Activated naive CD8-positive, alpha-beta T cell treated with anti-CD3 and anti-CD28 coated beads, Interleukin-2, amount 10 ng/mL, durations not matched to agents 7 days and 5 days (primary cell): Measurements from ENCODE around the gene LY86. TPM values are rescaled to one million over a fixed set of nuclear protein-coding genes. Genes with fewer than 3 reads are reported as not detected.
A peak's percentile ranks its signal among the peaks of the same experiment; 100 is the strongest.

Experiments used
- ATAC-seq: fragments of 150-1000 bp; cut with Tn5 transposase; one replicate; pipeline ENCODE4 v1.10.0; 2021; ENCODE audit warnings: low read depth, moderate library complexity
- POLR2A ChIA-PET: fragments of 350-600 bp; sonication (Branson Sonifier 250); formaldehyde crosslinking; loops from one replicate; lab custom pipeline; 2021; ENCODE audit warnings: antibody characterized with exemption; lab: Charles Lee
- DNase-seq: peaks from one replicate; pipeline ENCODE4 v3.0.0; 2021
- H3K27ac Mint-ChIP-seq: one replicate; pipeline ENCODE4 v1.8.0; 2022; ENCODE audit warnings: mild to moderate bottlenecking, mixed read lengths
- H3K27me3 Mint-ChIP-seq: one replicate; pipeline ENCODE4 v1.8.0; 2022; ENCODE audit warnings: mild to moderate bottlenecking, moderate library complexity, mixed read lengths
- H3K36me3 Mint-ChIP-seq: one replicate; pipeline ENCODE4 v1.8.0; 2021; ENCODE audit warnings: mild to moderate bottlenecking, mixed read lengths
- H3K4me1 Mint-ChIP-seq: one replicate; pipeline ENCODE4 v1.8.0; 2021; ENCODE audit warnings: mixed read lengths
- H3K4me3 Mint-ChIP-seq: one replicate; pipeline ENCODE4 v1.8.0; 2022; ENCODE audit warnings: mild to moderate bottlenecking, moderate library complexity, mixed read lengths
- H3K9me3 Mint-ChIP-seq: one replicate; pipeline ENCODE4 v1.8.0; 2021; ENCODE audit warnings: mixed read lengths
- total RNA-seq, 2 experiments: library from RNA; stranded (reverse); gene quantifications; one replicate each; pipeline ENCODE4 v1.2.3, GENCODE V29; 2021

LY86 gene
- total RNA-seq, 2 experiments from 2014 or later = 5.5 to 5.7 TPM

GRCh38 chr6:6592826-6593475, 4.4 kb downstream of the LY86 start:
- Mint-ChIP-seq H3K27me3 (no peaks in the 10 kb centered on the region), H3K4me3 (peak overlapping the region; percentile 21), H3K36me3 (peaks cover 54% of the 10 kb centered on the region), H3K9me3 (peaks cover 2% of the 10 kb centered on the region), H3K4me1 (peaks cover 72% of the 10 kb centered on the region), H3K27ac (peak overlapping the region; percentile 76)
- DNase-seq (no peak), ATAC-seq (no peak)
- POLR2A ChIA-PET = interaction anchor here (0.6 to 2.2 kb wide), 5 partner anchors 11 to 780 kb away, joined by 3 to 12 read pairs (median 8); no protein-coding TSS in a partner anchor

GRCh38 chr6:6593867-6594468, 5.4 kb downstream of the LY86 start:
- Mint-ChIP-seq H3K36me3 (peaks cover 61% of the 10 kb centered on the region), H3K27me3 (no peaks in the 10 kb centered on the region), H3K9me3 (peaks cover 4% of the 10 kb centered on the region), H3K4me1 (peaks cover 69% of the 10 kb centered on the region), H3K27ac (no peak overlapping the region), H3K4me3 (no peak overlapping the region)
- ATAC-seq = no peak
- DNase-seq = no peak
- POLR2A ChIA-PET = interaction anchor here (1.7 to 2.2 kb wide), 3 partner anchors 10 to 19 kb away, joined by 8 to 12 read pairs (median 9); no protein-coding TSS in a partner anchor

- H3K36me3 Mint-ChIP-seq = peaks cover 66% of the 10 kb centered on the region
- peaks cover 4% of the 10 kb centered on the region for H3K9me3 Mint-ChIP-seq
- H3K27ac Mint-ChIP-seq = peak overlapping the region; percentile 34
- POLR2A ChIA-PET = no interaction called here
- H3K4me1 Mint-ChIP-seq = peaks cover 68% of the 10 kb centered on the region
- DNase-seq (no peak), ATAC-seq (no peak)
- no peak overlapping the region for H3K4me3 Mint-ChIP-seq
- no peaks in the 10 kb centered on the region for H3K27me3 Mint-ChIP-seq
Observed at GRCh38 chr6:6595025-6595424, 6.5 kb downstream of the LY86 start.

GRCh38 chr6:6595952-6596351, 7.4 kb downstream of the LY86 start:
- DNase-seq (no peak), ATAC-seq (no peak)
- H3K4me1 Mint-ChIP-seq = peaks cover 59% of the 10 kb centered on the region
- peak overlapping the region; percentile 44 for H3K4me3 Mint-ChIP-seq
- H3K9me3 Mint-ChIP-seq = peaks cover 4% of the 10 kb centered on the region
- H3K27me3 Mint-ChIP-seq = no peaks in the 10 kb centered on the region
- POLR2A ChIA-PET = interaction anchor here (0.6 to 5.0 kb wide), 4 partner anchors 9 to 63 kb away, joined by 3 to 31 read pairs (median 4); no protein-coding TSS in a partner anchor
- H3K36me3 Mint-ChIP-seq = peaks cover 63% of the 10 kb centered on the region
- peak overlapping the region; percentile 77 for H3K27ac Mint-ChIP-seq

GRCh38 chr6:6596529-6597328, 8.2 kb downstream of the LY86 start:
- no peaks in the 10 kb centered on the region for H3K27me3 Mint-ChIP-seq
- H3K4me1 Mint-ChIP-seq = peaks cover 53% of the 10 kb centered on the region
- ATAC-seq (peak; percentile 62), DNase-seq (no peak)
- POLR2A ChIA-PET = interaction anchor here (0.6 to 5.0 kb wide), 4 partner anchors 10 to 62 kb away, joined by 3 to 31 read pairs (median 4); no protein-coding TSS in a partner anchor
- peaks cover 4% of the 10 kb centered on the region for H3K9me3 Mint-ChIP-seq
- H3K27ac Mint-ChIP-seq = peak overlapping the region; percentile 77
- H3K36me3 Mint-ChIP-seq = peaks cover 61% of the 10 kb centered on the region
- H3K4me3 Mint-ChIP-seq = peak overlapping the region; percentile 44

- H3K27ac Mint-ChIP-seq = no peak overlapping the region
- H3K9me3 Mint-ChIP-seq = peaks cover 4% of the 10 kb centered on the region
- peaks cover 65% of the 10 kb centered on the region for H3K36me3 Mint-ChIP-seq
- ATAC-seq (no peak), DNase-seq (no peak)
- POLR2A ChIA-PET = interaction anchor here (5.0 kb wide), 1 partner anchor 13 kb away, joined by 31 read pairs; no protein-coding TSS in a partner anchor
- H3K4me1 Mint-ChIP-seq = peaks cover 48% of the 10 kb centered on the region
- H3K27me3 Mint-ChIP-seq = no peaks in the 10 kb centered on the region
- no peak overlapping the region for H3K4me3 Mint-ChIP-seq
Observed at GRCh38 chr6:6597682-6598081, 9.2 kb downstream of the LY86 start.

GRCh38 chr6:6599468-6599873, 11.0 kb downstream of the LY86 start:
- no peak for ATAC-seq
- peaks cover 7% of the 10 kb centered on the region for H3K9me3 Mint-ChIP-seq
- H3K4me3 Mint-ChIP-seq = no peak overlapping the region
- H3K27ac Mint-ChIP-seq = peak overlapping the region; percentile 42
- no peaks in the 10 kb centered on the region for H3K27me3 Mint-ChIP-seq
- peaks cover 63% of the 10 kb centered on the region for H3K36me3 Mint-ChIP-seq
- DNase-seq = no peak
- POLR2A ChIA-PET = interaction anchor here (5.0 kb wide), 1 partner anchor 11 kb away, joined by 31 read pairs; no protein-coding TSS in a partner anchor
- H3K4me1 Mint-ChIP-seq = peaks cover 42% of the 10 kb centered on the region

- Mint-ChIP-seq H3K27ac (no peak overlapping the region), H3K9me3 (peaks cover 9% of the 10 kb centered on the region)
Observed at GRCh38 chr6:6600875-6601274, 12.4 kb downstream of the LY86 start.

GRCh38 chr6:6602262-6602661, 13.7 kb downstream of the LY86 start:
- ATAC-seq (no peak), DNase-seq (no peak)
- POLR2A ChIA-PET = no interaction called here
- Mint-ChIP-seq H3K27me3 (no peaks in the 10 kb centered on the region), H3K4me1 (peaks cover 27% of the 10 kb centered on the region), H3K9me3 (peaks cover 10% of the 10 kb centered on the region), H3K36me3 (peaks cover 63% of the 10 kb centered on the region), H3K4me3 (peak overlapping the region; percentile 60), H3K27ac (no peak overlapping the region)

More at GRCh38 chr6:6600875-6601274, 12.4 kb downstream of the LY86 start:
- no peak overlapping the region for H3K4me3 Mint-ChIP-seq
- H3K4me1 Mint-ChIP-seq = peaks cover 40% of the 10 kb centered on the region
- no peak for ATAC-seq
- POLR2A ChIA-PET = interaction anchor here (5.0 kb wide), 1 partner anchor 10 kb away, joined by 31 read pairs; no protein-coding TSS in a partner anchor
- H3K36me3 Mint-ChIP-seq = peaks cover 63% of the 10 kb centered on the region
- no peaks in the 10 kb centered on the region for H3K27me3 Mint-ChIP-seq
- no peak for DNase-seq

- POLR2A ChIA-PET = interaction anchor here (1.7 kb wide), 1 partner anchor 10 kb away, joined by 8 read pairs; no protein-coding TSS in a partner anchor
- H3K27ac Mint-ChIP-seq = no peak overlapping the region
- H3K36me3 Mint-ChIP-seq = peaks cover 58% of the 10 kb centered on the region
- no peaks in the 10 kb centered on the region for H3K27me3 Mint-ChIP-seq
- ATAC-seq (no peak), DNase-seq (no peak)
- H3K4me1 Mint-ChIP-seq = peaks cover 27% of the 10 kb centered on the region
- H3K9me3 Mint-ChIP-seq = peaks cover 10% of the 10 kb centered on the region
- H3K4me3 Mint-ChIP-seq = peak overlapping the region; percentile 33
Observed at GRCh38 chr6:6603317-6603716, 14.8 kb downstream of the LY86 start.

- peaks cover 53% of the 10 kb centered on the region for H3K36me3 Mint-ChIP-seq
- POLR2A ChIA-PET = interaction anchor here (0.9 to 3.2 kb wide), 4 partner anchors 10 to 55 kb away, joined by 3 to 14 read pairs (median 8); no protein-coding TSS in a partner anchor
- H3K4me3 Mint-ChIP-seq = peak overlapping the region; percentile 26
Observed at GRCh38 chr6:6604015-6604414, 15.5 kb downstream of the LY86 start.

GRCh38 chr6:6604566-6604965, 16.0 kb downstream of the LY86 start:
- no peak for DNase-seq
- ATAC-seq = no peak
- POLR2A ChIA-PET = interaction anchor here (0.7 to 3.2 kb wide), 6 partner anchors 10 to 115 kb away, joined by 3 to 14 read pairs (median 6); no protein-coding TSS in a partner anchor
- no peaks in the 10 kb centered on the region for H3K27me3 Mint-ChIP-seq
- peaks cover 55% of the 10 kb centered on the region for H3K36me3 Mint-ChIP-seq
- no peak overlapping the region for H3K27ac Mint-ChIP-seq
- peak overlapping the region; percentile 14 for H3K4me3 Mint-ChIP-seq
- peaks cover 8% of the 10 kb centered on the region for H3K9me3 Mint-ChIP-seq
- peaks cover 25% of the 10 kb centered on the region for H3K4me1 Mint-ChIP-seq

More at GRCh38 chr6:6604015-6604414, 15.5 kb downstream of the LY86 start:
- Mint-ChIP-seq H3K27ac (no peak overlapping the region), H3K27me3 (no peaks in the 10 kb centered on the region), H3K9me3 (peaks cover 8% of the 10 kb centered on the region), H3K4me1 (peaks cover 23% of the 10 kb centered on the region)
- DNase-seq (no peak), ATAC-seq (no peak)
